ENCODE data around the gene ST6GALNAC3. TPM values are rescaled to one million over a fixed set of nuclear protein-coding genes. Genes with fewer than 3 reads are reported as not detected.

The ST6GALNAC3 gene
- total RNA-seq, 1 donor from 2014 or later = 0.26 TPM

DNA sequence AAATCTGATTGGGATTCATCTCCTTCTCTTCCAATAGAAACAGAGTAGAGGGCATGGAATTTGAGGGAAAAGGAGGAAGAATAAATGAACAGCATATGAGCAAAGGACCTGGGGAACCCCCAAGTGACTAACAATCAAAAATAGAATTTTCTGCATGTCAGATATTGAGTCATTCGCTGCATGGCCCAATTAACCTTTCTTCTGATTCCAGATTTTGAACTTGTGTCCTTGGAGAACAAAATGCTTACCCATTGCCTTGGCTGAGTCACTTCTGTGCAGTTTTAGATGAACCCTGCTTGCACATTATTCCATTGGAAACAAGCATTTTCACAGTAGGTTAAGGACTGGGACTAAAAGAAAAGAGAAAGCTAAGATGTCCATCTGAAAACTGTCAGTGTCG lies 390.5 kb downstream of the ST6GALNAC3 start:
- FAIRE-seq = no peak
- DNase-seq (ENCODE audit: low read depth) = no peak
- no peaks in the 10 kb centered on the region for H3K27me3 ChIP-seq (ENCODE audit: control insufficient read depth, insufficient read depth, low read length)
- TF ChIP-seq, protein P1, sequence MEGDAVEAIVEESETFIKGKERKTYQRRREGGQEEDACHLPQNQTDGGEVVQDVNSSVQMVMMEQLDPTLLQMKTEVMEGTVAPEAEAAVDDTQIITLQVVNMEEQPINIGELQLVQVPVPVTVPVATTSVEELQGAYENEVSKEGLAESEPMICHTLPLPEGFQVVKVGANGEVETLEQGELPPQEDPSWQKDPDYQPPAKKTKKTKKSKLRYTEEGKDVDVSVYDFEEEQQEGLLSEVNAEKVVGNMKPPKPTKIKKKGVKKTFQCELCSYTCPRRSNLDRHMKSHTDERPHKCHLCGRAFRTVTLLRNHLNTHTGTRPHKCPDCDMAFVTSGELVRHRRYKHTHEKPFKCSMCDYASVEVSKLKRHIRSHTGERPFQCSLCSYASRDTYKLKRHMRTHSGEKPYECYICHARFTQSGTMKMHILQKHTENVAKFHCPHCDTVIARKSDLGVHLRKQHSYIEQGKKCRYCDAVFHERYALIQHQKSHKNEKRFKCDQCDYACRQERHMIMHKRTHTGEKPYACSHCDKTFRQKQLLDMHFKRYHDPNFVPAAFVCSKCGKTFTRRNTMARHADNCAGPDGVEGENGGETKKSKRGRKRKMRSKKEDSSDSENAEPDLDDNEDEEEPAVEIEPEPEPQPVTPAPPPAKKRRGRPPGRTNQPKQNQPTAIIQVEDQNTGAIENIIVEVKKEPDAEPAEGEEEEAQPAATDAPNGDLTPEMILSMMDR (IDR thresholded peaks at IDR 0.05; ENCODE audit: insufficient read depth, low read length, severe bottlenecking) = no peak
- no peaks in the 10 kb centered on the region for H3K36me3 ChIP-seq (ENCODE audit: control insufficient read depth, insufficient read depth, low read length)
- no peak overlapping the region for H3K4me3 ChIP-seq (ENCODE audit: low read depth, low read length)

DNA sequence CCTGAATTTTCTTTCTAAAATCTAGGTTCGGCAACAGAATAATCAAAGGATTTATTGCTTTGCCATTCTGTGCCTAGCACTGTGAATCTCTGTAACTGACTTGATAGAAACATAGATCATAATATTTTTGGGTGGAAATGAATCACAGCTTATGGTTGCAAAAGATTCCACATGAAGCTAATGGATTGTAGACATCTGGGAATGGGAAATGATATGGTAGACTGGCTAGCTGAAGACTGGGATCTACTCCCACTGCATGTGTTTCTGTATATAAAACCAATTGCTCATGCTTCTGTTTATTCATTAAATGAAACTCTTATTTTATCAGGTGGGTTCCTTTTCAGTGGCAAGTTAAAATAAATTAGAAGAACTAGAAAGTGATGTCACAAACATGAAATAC lies 395.6 kb downstream of the ST6GALNAC3 start:
- Histone ChIP-seq H3K4me3 (ENCODE audit: low read depth, low read length) (no peak overlapping the region), H3K36me3 (ENCODE audit: control insufficient read depth, insufficient read depth, low read length) (no peaks in the 10 kb centered on the region), H3K27me3 (ENCODE audit: control insufficient read depth, insufficient read depth, low read length) (no peaks in the 10 kb centered on the region)
- TF ChIP-seq, protein P1 (IDR thresholded peaks at IDR 0.05; ENCODE audit: insufficient read depth, low read length, severe bottlenecking) = no peak
- DNase-seq (ENCODE audit: low read depth) (no peak), FAIRE-seq (no peak)

DNA sequence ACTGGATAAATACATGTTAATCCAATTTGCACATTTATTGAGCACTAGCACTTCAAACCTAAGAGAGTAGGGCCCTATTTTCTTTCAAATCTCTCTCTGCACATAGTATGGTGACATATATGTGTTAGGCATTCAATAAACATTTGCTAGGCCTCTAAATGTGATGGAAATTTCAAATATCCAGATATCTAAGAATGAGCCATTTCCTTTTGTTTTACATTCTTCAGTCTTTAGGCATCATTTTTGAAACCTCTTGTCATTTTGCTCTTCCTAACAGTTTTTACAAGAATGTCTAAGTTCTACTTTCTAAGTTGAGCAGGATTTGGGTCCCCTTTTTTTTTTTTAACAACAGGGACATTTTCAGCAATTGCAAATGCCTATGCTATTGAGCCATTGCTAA lies 397.0 kb downstream of the ST6GALNAC3 start:
- no peak for DNase-seq (ENCODE audit: low read depth)
- no peaks in the 10 kb centered on the region for H3K36me3 ChIP-seq (ENCODE audit: control insufficient read depth, insufficient read depth, low read length)
- TF ChIP-seq, protein P1 (IDR thresholded peaks at IDR 0.05; ENCODE audit: insufficient read depth, low read length, severe bottlenecking) = no peak
- no peak overlapping the region for H3K4me3 ChIP-seq (ENCODE audit: low read depth, low read length)
- no peak for FAIRE-seq
- H3K27me3 ChIP-seq (ENCODE audit: control insufficient read depth, insufficient read depth, low read length) = no peaks in the 10 kb centered on the region

DNA sequence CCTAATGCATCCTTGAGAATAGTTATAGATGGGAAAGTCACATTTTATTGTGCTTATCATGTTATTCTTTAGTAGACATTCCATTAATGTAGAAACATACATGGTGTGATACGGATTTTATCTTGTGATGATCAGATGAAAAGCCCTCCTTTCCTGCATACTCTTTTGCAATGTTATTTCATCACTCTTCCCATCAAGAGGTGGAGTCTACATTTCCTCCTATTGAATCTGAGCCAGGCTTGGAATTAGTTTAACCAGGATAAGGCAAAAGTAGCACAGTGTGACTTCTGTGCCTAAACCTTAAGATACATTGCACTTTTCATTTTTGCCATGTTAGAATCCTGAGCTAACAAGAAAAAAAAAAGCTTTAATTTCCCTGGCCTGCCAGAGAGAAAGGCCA lies 399.0 kb downstream of the ST6GALNAC3 start:
- no peak for FAIRE-seq
- TF ChIP-seq, protein P1 (IDR thresholded peaks at IDR 0.05; ENCODE audit: insufficient read depth, low read length, severe bottlenecking) = no peak
- Histone ChIP-seq H3K36me3 (ENCODE audit: control insufficient read depth, insufficient read depth, low read length) (no peaks in the 10 kb centered on the region), H3K27me3 (ENCODE audit: control insufficient read depth, insufficient read depth, low read length) (no peaks in the 10 kb centered on the region), H3K4me3 (ENCODE audit: low read depth, low read length) (no peak overlapping the region)
- no peak for DNase-seq (ENCODE audit: low read depth)

DNA sequence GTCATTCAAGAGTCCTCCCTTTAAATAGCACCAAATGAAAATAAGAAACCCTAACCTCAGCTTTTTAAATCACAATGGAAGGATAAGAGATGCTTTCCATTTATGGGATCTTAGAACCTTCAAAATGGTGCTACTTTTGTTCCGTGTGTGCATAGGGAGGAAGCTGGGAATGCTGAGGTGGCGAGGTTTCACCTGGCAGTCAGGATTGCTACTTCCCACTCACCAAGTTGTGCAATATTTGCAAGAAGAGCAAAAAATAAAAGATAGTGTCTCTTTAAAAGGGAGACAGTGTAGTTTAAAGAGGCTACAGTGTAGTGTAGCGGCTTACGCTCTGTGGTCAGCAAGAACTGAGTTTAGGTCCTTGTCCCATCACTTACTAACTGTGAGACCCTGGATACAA lies 400.4 kb downstream of the ST6GALNAC3 start:
- Histone ChIP-seq H3K36me3 (ENCODE audit: control insufficient read depth, insufficient read depth, low read length) (no peaks in the 10 kb centered on the region), H3K4me3 (ENCODE audit: low read depth, low read length) (no peak overlapping the region), H3K27me3 (ENCODE audit: control insufficient read depth, insufficient read depth, low read length) (no peaks in the 10 kb centered on the region)
- TF ChIP-seq, protein P1 (IDR thresholded peaks at IDR 0.05; ENCODE audit: insufficient read depth, low read length, severe bottlenecking) = no peak
- no peak for DNase-seq (ENCODE audit: low read depth)
- FAIRE-seq = no peak

DNA sequence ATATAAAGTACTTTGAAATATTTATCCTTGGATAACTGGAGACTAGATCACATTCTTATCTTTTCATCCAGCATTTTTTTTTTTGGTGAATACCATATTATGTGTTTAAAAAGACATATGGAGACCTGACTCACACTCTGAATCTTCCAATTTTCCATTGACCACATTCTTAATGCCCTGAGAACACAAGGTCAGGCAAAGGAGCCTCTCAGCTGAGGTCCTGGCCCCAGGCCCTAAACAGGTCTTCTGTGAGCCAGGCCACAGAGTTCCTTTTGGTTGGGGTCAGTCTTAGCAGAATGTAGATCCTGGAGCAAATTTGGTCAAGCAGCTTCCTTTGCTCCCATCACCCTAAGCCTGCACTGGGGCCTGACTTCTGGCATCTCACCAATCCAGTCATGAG lies 402.6 kb downstream of the ST6GALNAC3 start:
- DNase-seq (ENCODE audit: low read depth) = no peak
- Histone ChIP-seq H3K27me3 (ENCODE audit: control insufficient read depth, insufficient read depth, low read length) (no peaks in the 10 kb centered on the region), H3K4me3 (ENCODE audit: low read depth, low read length) (no peak overlapping the region), H3K36me3 (ENCODE audit: control insufficient read depth, insufficient read depth, low read length) (no peaks in the 10 kb centered on the region)
- FAIRE-seq = no peak
- TF ChIP-seq, protein P1 (IDR thresholded peaks at IDR 0.05; ENCODE audit: insufficient read depth, low read length, severe bottlenecking) = no peak

Measured in bronchial epithelial cell (primary cell).